Caco-2 (cell line): ENCODE data around the gene GID8. TPM values are rescaled to one million over a fixed set of nuclear protein-coding genes. Genes with fewer than 3 reads are reported as not detected.

Experiments used
- BruUV-seq: library from RNA; stranded (reverse); fragments of 400-500 nt; replicated peaks from 2 replicates; lab custom pipeline; 2021; lab: Mats Ljungman, UMichigan
- CTCF ChIA-PET: fragments of 300-600 bp; sonication (Branson Sonifier 250); formaldehyde crosslinking; loops from one replicate; lab custom pipeline; 2022; ENCODE audit warnings: antibody characterized with exemption; lab: Charles Lee
- POLR2A ChIA-PET: fragments of 300-600 bp; sonication (Branson Sonifier 250); formaldehyde crosslinking; loops from one replicate; lab custom pipeline; 2022; ENCODE audit warnings: antibody characterized with exemption; lab: Charles Lee
- DNase-seq, 2 experiments: peaks; one replicate each; pipeline versions ENCODE4 v3.0.0 to v3.0.0-alpha.2; 2020 to 2022
- H3K27me3 ChIP-seq: replicated peaks from 2 replicates; pipeline ENCODE4 v1.6.0; 2011; ENCODE audit warnings: low read length; ENCODE audit not compliant: control insufficient read depth, insufficient read depth
- H3K36me3 ChIP-seq: 2 replicates; pipeline ENCODE4 v1.5.1; 2011; ENCODE audit warnings: low read length; ENCODE audit not compliant: control insufficient read depth, insufficient read depth
- H3K4me1 ChIP-seq: fragments of 250-450 bp; sonication (Bioruptor Pico); 2 replicates; pipeline ENCODE4 v1.5.1; 2020; ENCODE audit warnings: mild to moderate bottlenecking
- H3K4me3 ChIP-seq: 2 replicates; pipeline ENCODE4 v1.5.1; 2011; ENCODE audit warnings: low read depth, mild to moderate bottlenecking, control low read depth, low read length
- H3K9me3 ChIP-seq: fragments of 250-450 bp; sonication (Bioruptor Pico); 2 replicates; pipeline ENCODE4 v1.5.1; 2020; ENCODE audit warnings: mild to moderate bottlenecking, moderate library complexity
- H3K27ac Mint-ChIP-seq: one replicate; pipeline ENCODE4 v1.8.0; 2022; ENCODE audit warnings: mixed read lengths; ENCODE audit not compliant: unreplicated experiment
- H3K27me3 Mint-ChIP-seq: one replicate; pipeline ENCODE4 v1.8.0; 2022; ENCODE audit warnings: mixed read lengths; ENCODE audit not compliant: insufficient read depth, unreplicated experiment
- H3K36me3 Mint-ChIP-seq: one replicate; pipeline ENCODE4 v1.8.0; 2022; ENCODE audit warnings: mild to moderate bottlenecking, mixed read lengths; ENCODE audit not compliant: insufficient read depth, unreplicated experiment
- H3K4me1 Mint-ChIP-seq: one replicate; pipeline ENCODE4 v1.8.0; 2022; ENCODE audit warnings: low read depth, mixed read lengths; ENCODE audit not compliant: unreplicated experiment
- H3K4me3 Mint-ChIP-seq: one replicate; pipeline ENCODE4 v1.8.0; 2022; ENCODE audit warnings: mild to moderate bottlenecking, moderate library complexity, mixed read lengths; ENCODE audit not compliant: unreplicated experiment
- H3K9me3 Mint-ChIP-seq: one replicate; pipeline ENCODE4 v1.8.0; 2022; ENCODE audit warnings: mixed read lengths; ENCODE audit not compliant: unreplicated experiment
- CTCF ChIP-seq, 2 experiments: fragments of 200-600 bp in 1 of 2; IDR thresholded peaks; 1 replicate in 1 of 2; 2 replicates in 1 of 2; pipeline versions ENCODE4 v1.5.1 to v1.8.0; 2011 to 2022; ENCODE audit warnings: antibody characterized with exemption in 1 of 2, control low read depth in 1 of 2, inconsistent platforms in 1 of 2, low read depth in 1 of 2, low read length in 1 of 2, mild to moderate bottlenecking in 1 of 2, moderate library complexity in 1 of 2; ENCODE audit not compliant: insufficient read depth in 1 of 2, severe bottlenecking in 1 of 2, unreplicated experiment in 1 of 2
- intact Hi-C: fragments of 100-400 bp; cut with micrococcal nuclease; formaldehyde crosslinking; loops from one replicate; pipeline ENCODE4 v1.10.0; 2022; ENCODE audit not compliant: unreplicated experiment
- total RNA-seq: library from RNA; stranded (reverse); gene quantifications from 2 replicates; pipeline ENCODE4 v1.2.3, GENCODE V29; 2022

The GID8 gene
- total RNA-seq, 1 experiment from 2014 or later, result 133 TPM

- BruUV-seq, result no TSS peak
- H3K36me3 ChIP-seq, result peaks cover 20% of the 10 kb centered on the region
- no peak for DNase-seq
Measured at GRCh38 chr20:62901891-62902290, 36.1 kb upstream of the GID8 start.

GRCh38 chr20:62902926-62903615 lies 34.9 kb upstream of the GID8 start:
- intact Hi-C loops, result no loop called here
- no peak overlapping the region for H3K4me3 ChIP-seq
- H3K27me3 Mint-ChIP-seq, result no peaks in the 10 kb centered on the region
- CTCF ChIA-PET, result interaction anchor here (0.9 to 1.3 kb wide), 2 partner anchors 10 to 17 kb away, joined by 3 to 6 read pairs; no protein-coding TSS in a partner anchor
- no peak for TF ChIP-seq CTCF (IDR thresholded peaks at IDR 0.05; ENCODE audit: insufficient read depth in 1 of 2, low read depth in 1 of 2, low read length in 1 of 2, severe bottlenecking in 1 of 2, unreplicated experiment in 1 of 2)
- H3K4me1 ChIP-seq, result peaks cover 13% of the 10 kb centered on the region
- H3K4me3 Mint-ChIP-seq, result no peak overlapping the region
- H3K27me3 ChIP-seq, result no peaks in the 10 kb centered on the region
- H3K36me3 ChIP-seq, result peaks cover 20% of the 10 kb centered on the region
- no peaks in the 10 kb centered on the region for H3K9me3 Mint-ChIP-seq
- no peak for DNase-seq
- no peaks in the 10 kb centered on the region for H3K9me3 ChIP-seq
- H3K36me3 Mint-ChIP-seq, result peaks cover 100% of the 10 kb centered on the region
- H3K4me1 Mint-ChIP-seq, result peaks cover 28% of the 10 kb centered on the region
- H3K27ac Mint-ChIP-seq, result peak overlapping the region; percentile 82
- no TSS peak for BruUV-seq
- POLR2A ChIA-PET, result no interaction called here

More at GRCh38 chr20:62901891-62902290, 36.1 kb upstream of the GID8 start:
- Histone ChIP-seq H3K4me3 (no peak overlapping the region), H3K27me3 (no peaks in the 10 kb centered on the region), H3K9me3 (no peaks in the 10 kb centered on the region), H3K4me1 (peaks cover 13% of the 10 kb centered on the region)
- peaks cover 28% of the 10 kb centered on the region for H3K4me1 Mint-ChIP-seq
- TF ChIP-seq CTCF (IDR thresholded peaks at IDR 0.05; ENCODE audit: insufficient read depth in 1 of 2, low read depth in 1 of 2, low read length in 1 of 2, severe bottlenecking in 1 of 2, unreplicated experiment in 1 of 2), result no peak
- no peak overlapping the region for H3K4me3 Mint-ChIP-seq
- intact Hi-C loops, result no loop called here
- ChIA-PET POLR2A (no interaction called here), CTCF (interaction anchor here (0.7 to 2.6 kb wide), 5 partner anchors 9 to 112 kb away, joined by 3 to 13 read pairs (median 4); no protein-coding TSS in a partner anchor)
- H3K27ac Mint-ChIP-seq, result peak overlapping the region; percentile 82
- H3K27me3 Mint-ChIP-seq, result no peaks in the 10 kb centered on the region
- no peaks in the 10 kb centered on the region for H3K9me3 Mint-ChIP-seq
- H3K36me3 Mint-ChIP-seq, result peaks cover 100% of the 10 kb centered on the region

- peak overlapping the region; percentile 13 for H3K27ac Mint-ChIP-seq
- Histone ChIP-seq H3K9me3 (no peaks in the 10 kb centered on the region), H3K4me3 (no peak overlapping the region), H3K27me3 (no peaks in the 10 kb centered on the region), H3K36me3 (peaks cover 25% of the 10 kb centered on the region), H3K4me1 (peaks cover 9% of the 10 kb centered on the region)
- BruUV-seq, result no TSS peak
- peaks cover 100% of the 10 kb centered on the region for H3K36me3 Mint-ChIP-seq
- ChIA-PET CTCF (no interaction called here), POLR2A (no interaction called here)
- H3K4me3 Mint-ChIP-seq, result no peak overlapping the region
- H3K4me1 Mint-ChIP-seq, result peaks cover 20% of the 10 kb centered on the region
- no peak for DNase-seq
- no peak for TF ChIP-seq CTCF (IDR thresholded peaks at IDR 0.05; ENCODE audit: insufficient read depth in 1 of 2, low read depth in 1 of 2, low read length in 1 of 2, severe bottlenecking in 1 of 2, unreplicated experiment in 1 of 2)
- H3K27me3 Mint-ChIP-seq, result no peaks in the 10 kb centered on the region
- H3K9me3 Mint-ChIP-seq, result no peaks in the 10 kb centered on the region
- intact Hi-C loops, result no loop called here
Measured at GRCh38 chr20:62905536-62906117, 32.3 kb upstream of the GID8 start.
